Suprapubic skin (tissue), 3 donors: Measurements from ENCODE around the gene ENPP5.

ENCODE experiments used
- EP300 ChIP-seq: sonication (generic); formaldehyde crosslinking; IDR thresholded peaks from one replicate; pipeline ENCODE4 v1.6.1; 2017; ENCODE audit warnings: antibody characterized with exemption
- POLR2A ChIP-seq, 2 donors: fragments of 450-650 bp; IDR thresholded peaks; one replicate each; pipeline ENCODE4 v1.6.1; 2017; ENCODE audit warnings: antibody characterized with exemption in 2 of 2, mild to moderate bottlenecking in 2 of 2, moderate library complexity in 2 of 2
- TF ChIP-seq, protein P1 (sequence below), 2 donors: fragments of 200-600 bp in 1 of 2; fragments of 450-650 bp in 1 of 2; sonication (generic) in 1 of 2; IDR thresholded peaks; one replicate each; pipeline ENCODE4 v1.5.1; 2016 to 2019; ENCODE audit warnings: antibody characterized with exemption in 2 of 2, mild to moderate bottlenecking in 1 of 2, moderate library complexity in 1 of 2

DNA sequence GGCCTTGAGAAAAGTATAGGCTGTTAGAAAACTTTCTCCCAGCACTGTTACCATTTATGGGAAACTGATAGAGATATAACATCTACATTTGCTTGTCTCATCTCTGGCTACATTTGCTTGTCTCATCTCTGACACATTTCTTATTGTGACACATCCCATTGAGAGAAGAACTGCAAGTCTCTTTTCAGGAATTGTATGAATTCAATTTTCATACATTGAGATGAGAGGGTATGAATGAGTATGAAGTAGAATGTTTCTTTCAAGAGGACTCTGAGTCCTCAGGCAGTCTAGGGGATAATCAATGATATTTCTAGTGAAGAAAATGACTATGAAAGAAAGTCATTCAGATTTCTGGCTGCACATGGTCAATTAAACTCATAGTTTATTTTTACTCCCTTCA lies 37.5 kb upstream of the ENPP5 start:
- no peak for TF ChIP-seq EP300
- TF ChIP-seq, protein P1, sequence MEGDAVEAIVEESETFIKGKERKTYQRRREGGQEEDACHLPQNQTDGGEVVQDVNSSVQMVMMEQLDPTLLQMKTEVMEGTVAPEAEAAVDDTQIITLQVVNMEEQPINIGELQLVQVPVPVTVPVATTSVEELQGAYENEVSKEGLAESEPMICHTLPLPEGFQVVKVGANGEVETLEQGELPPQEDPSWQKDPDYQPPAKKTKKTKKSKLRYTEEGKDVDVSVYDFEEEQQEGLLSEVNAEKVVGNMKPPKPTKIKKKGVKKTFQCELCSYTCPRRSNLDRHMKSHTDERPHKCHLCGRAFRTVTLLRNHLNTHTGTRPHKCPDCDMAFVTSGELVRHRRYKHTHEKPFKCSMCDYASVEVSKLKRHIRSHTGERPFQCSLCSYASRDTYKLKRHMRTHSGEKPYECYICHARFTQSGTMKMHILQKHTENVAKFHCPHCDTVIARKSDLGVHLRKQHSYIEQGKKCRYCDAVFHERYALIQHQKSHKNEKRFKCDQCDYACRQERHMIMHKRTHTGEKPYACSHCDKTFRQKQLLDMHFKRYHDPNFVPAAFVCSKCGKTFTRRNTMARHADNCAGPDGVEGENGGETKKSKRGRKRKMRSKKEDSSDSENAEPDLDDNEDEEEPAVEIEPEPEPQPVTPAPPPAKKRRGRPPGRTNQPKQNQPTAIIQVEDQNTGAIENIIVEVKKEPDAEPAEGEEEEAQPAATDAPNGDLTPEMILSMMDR (IDR thresholded peaks at IDR 0.05): no peak
- TF ChIP-seq POLR2A (IDR thresholded peaks at IDR 0.05): no peak
